ENCODE measurements around the gene UNC45A. TPM values are rescaled to one million over a fixed set of nuclear protein-coding genes. Genes with fewer than 3 reads are reported as not detected.

Gene UNC45A
- total and polyA plus RNA-seq, 5 donors = 24.0 to 32.8 (median 28.4) TPM

DNA sequence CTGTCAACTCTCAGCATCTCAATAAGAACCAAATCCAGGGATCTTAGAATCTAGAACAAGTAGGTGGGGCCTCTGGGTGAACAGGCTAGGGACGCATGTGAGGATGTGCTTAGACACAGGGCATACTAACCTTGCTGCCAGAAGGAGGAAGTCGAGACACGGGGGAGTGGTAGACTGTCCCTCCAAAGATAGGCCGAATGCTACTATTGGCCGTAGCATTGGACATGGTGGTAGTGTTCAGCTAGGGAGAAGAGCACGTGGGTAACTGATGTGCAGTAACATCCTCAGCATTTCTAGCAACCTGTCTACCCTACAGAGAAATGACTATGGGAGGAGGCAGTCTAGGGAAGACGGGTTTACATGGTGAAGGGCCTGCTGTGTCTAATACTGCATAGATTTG lies 35.2 kb downstream of the UNC45A start:
- H3K4me1 ChIP-seq (ENCODE audit: control insufficient read depth, insufficient read depth, low read length) = no peaks in the 10 kb centered on the region
- H3K9me3 ChIP-seq (ENCODE audit: control insufficient read depth, low read length) = no peaks in the 10 kb centered on the region
- H3K27me3 ChIP-seq (ENCODE audit: control insufficient read depth, insufficient read depth) = no peaks in the 10 kb centered on the region
- no peak overlapping the region for H3K4me3 ChIP-seq (ENCODE audit: low read length)
- no peak for DNase-seq
- 89% methylated on average over 7 of the region's 7 CpGs for WGBS
- no peak for ATAC-seq
- H3K27ac ChIP-seq (ENCODE audit: low read length) = no peak overlapping the region
- intact Hi-C loops (cut with DNase I) = no loop called here

DNA sequence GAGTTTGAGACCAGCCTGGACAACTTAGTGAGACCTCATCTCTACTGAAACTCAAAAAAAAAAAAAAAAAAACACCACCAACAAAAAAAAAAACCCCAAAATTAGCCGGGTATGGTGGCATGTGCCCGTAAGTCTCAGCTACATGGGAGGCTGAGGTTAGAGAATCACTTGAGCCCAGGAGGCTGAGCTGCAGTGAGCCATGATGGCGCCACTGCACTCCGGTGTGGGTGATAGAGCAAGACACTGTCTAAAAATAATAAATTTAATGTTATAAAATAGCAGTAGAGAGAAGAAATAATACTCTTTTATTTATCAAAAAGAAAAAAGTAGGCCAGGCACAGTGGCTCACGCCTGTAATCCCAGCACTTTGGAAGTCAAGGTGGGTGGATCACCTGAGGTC lies 37.0 kb downstream of the UNC45A start:
- 97% methylated on average over 5 of the region's 5 CpGs for WGBS
- H3K9me3 ChIP-seq (ENCODE audit: control insufficient read depth, low read length) = no peaks in the 10 kb centered on the region
- no peak overlapping the region for H3K27ac ChIP-seq (ENCODE audit: low read length)
- ATAC-seq = no peak
- intact Hi-C loops (cut with DNase I) = no loop called here
- H3K27me3 ChIP-seq (ENCODE audit: control insufficient read depth, insufficient read depth) = no peaks in the 10 kb centered on the region
- H3K4me1 ChIP-seq (ENCODE audit: control insufficient read depth, insufficient read depth, low read length) = no peaks in the 10 kb centered on the region
- H3K4me3 ChIP-seq (ENCODE audit: low read length) = no peak overlapping the region
- DNase-seq = no peak

DNA sequence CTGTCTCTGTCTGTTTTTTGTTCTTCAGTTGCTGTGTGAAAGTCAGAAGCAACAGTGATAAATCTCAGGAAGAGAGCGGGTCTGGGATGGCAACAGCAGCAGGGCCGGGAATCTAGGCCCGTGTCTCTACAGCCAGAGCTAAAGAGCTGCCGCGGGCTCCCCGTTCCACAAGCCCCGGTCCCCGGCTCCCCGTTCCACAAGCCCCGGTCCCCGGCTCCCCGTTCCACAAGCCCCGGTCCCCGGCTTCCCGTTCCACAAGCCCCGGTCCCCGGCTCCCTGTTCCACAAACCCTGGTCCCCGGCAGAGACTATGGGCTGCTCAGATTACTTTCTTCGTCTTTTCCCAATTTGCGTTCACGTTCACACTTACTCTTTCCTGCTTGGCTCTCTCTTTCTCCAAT lies 39.1 kb downstream of the UNC45A start:
- no peak overlapping the region for H3K27ac ChIP-seq (ENCODE audit: low read length)
- ATAC-seq (no peak), DNase-seq (no peak)
- H3K4me3 ChIP-seq (ENCODE audit: low read length) = no peak overlapping the region
- no peaks in the 10 kb centered on the region for H3K4me1 ChIP-seq (ENCODE audit: control insufficient read depth, insufficient read depth, low read length)
- no peaks in the 10 kb centered on the region for H3K9me3 ChIP-seq (ENCODE audit: control insufficient read depth, low read length)
- WGBS = 96% methylated on average over 21 of the region's 21 CpGs
- intact Hi-C loops (cut with DNase I) = no loop called here
- H3K27me3 ChIP-seq (ENCODE audit: control insufficient read depth, insufficient read depth) = no peaks in the 10 kb centered on the region

DNA sequence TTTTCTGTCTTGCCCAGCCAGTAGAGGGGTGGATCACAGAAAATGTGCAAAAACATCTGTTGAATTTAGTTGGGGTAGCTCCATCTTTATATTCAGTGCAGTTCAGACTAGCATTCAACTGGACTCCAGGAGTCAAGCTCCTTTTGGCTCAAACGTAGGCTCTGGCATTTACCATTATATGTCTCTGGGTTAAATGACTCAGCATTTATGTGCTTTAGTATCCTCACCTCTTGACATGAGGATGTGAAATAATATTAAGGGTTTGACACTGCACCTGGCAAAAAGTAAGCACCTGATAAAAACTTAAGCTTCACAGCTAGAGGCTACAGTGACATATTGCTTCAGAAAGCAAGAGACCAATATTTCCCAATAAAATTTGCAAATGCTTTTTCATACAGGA lies 44.5 kb downstream of the UNC45A start:
- Histone ChIP-seq H3K9me3 (ENCODE audit: control insufficient read depth, low read length) (no peaks in the 10 kb centered on the region), H3K27ac (ENCODE audit: low read length) (no peak overlapping the region), H3K4me1 (ENCODE audit: control insufficient read depth, insufficient read depth, low read length) (no peaks in the 10 kb centered on the region), H3K27me3 (ENCODE audit: control insufficient read depth, insufficient read depth) (no peaks in the 10 kb centered on the region), H3K4me3 (ENCODE audit: low read length) (no peak overlapping the region)
- DNase-seq (no peak), ATAC-seq (no peak)
- WGBS = 64% methylated on average over 1 of the region's 1 CpG
- intact Hi-C loops (cut with DNase I) = no loop called here

DNA sequence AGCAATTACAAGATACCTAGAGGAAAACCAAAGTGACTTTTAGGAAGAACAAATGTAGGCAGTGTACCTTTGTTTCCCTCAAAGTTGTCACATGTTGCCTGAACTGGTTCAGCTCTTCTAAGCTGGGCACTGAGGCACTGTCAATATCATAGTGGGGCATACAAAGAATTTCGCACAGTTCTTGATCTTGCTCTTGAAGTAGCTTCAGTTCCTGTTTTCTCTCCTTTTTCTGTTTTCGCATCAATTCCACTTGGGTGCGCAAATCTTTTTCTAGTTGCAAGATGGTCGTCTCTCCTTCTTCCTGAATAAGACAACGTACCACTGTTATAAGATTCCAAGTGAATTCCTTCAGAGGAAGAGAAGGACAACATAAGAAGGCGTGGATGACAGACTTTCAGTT lies 46.6 kb downstream of the UNC45A start:
- Histone ChIP-seq H3K9me3 (ENCODE audit: control insufficient read depth, low read length) (no peaks in the 10 kb centered on the region), H3K4me3 (ENCODE audit: low read length) (no peak overlapping the region), H3K27ac (ENCODE audit: low read length) (no peak overlapping the region), H3K4me1 (ENCODE audit: control insufficient read depth, insufficient read depth, low read length) (no peaks in the 10 kb centered on the region), H3K27me3 (ENCODE audit: control insufficient read depth, insufficient read depth) (no peaks in the 10 kb centered on the region)
- 95% methylated on average over 6 of the region's 6 CpGs for WGBS
- no peak for ATAC-seq
- DNase-seq = no peak
- intact Hi-C loops (cut with DNase I) = no loop called here

DNA sequence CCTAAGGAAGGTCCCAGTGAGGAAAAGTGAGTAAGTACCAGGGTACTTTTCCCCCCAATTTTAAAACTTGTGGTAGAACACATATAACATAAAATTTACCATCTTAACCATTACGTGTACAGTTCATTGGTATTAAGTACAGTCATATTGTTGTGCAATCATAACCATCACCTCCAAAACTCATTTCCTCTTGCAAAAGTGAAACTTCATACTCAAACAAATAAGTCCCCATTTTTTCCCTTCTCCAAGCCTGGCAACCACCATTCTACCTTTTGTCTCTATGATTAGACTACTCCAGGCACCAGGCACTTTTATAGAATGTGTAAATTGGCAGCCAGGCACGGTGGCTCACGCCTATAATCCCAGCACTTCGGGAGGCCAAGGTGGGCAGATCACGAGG lies 47.0 kb downstream of the UNC45A start:
- H3K9me3 ChIP-seq (ENCODE audit: control insufficient read depth, low read length) = no peaks in the 10 kb centered on the region
- WGBS = 92% methylated on average over 5 of the region's 5 CpGs
- H3K27me3 ChIP-seq (ENCODE audit: control insufficient read depth, insufficient read depth) = no peaks in the 10 kb centered on the region
- H3K4me1 ChIP-seq (ENCODE audit: control insufficient read depth, insufficient read depth, low read length) = no peaks in the 10 kb centered on the region
- intact Hi-C loops (cut with DNase I) = no loop called here
- ATAC-seq (no peak), DNase-seq (no peak)
- H3K4me3 ChIP-seq (ENCODE audit: low read length) = no peak overlapping the region
- no peak overlapping the region for H3K27ac ChIP-seq (ENCODE audit: low read length)

DNA sequence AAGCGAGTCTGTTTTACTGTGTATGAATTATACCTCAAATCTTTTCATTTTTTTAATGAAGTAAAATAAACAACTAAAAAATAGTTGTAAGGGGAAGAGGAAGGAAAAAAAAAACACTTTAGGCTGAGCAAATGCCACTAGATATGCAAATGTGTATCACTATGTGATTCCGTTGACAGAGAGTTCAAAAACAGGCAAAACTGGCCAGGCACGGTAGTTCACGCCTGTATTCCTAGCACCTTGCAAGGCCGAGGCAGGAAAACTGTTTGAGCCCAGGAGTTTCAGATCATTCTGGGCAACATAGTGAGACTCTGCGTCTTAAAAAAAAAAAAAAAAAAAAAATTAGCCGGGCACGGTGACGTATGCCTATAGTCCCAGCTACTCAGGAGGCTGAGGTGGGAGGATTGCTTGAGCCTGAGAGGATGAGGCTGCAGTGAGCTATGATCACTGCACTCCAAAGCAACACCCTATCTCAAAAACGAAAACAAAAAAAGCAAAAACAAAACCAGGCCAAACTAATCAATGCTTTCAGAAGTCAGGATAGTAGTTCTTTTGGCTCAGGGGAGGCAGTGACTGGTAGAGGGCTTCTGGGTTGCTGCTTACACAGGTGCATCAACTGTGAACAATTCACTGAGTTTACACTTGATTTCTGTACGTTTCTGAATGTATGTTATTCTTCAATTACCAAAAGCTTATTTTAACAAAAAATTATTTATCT lies 51.9 kb downstream of the UNC45A start:
- WGBS = 92% methylated on average over 11 of the region's 11 CpGs
- intact Hi-C loops (cut with DNase I) = no loop called here
- H3K9me3 ChIP-seq (ENCODE audit: control insufficient read depth, low read length) = no peaks in the 10 kb centered on the region
- DNase-seq (no peak), ATAC-seq (no peak)
- no peaks in the 10 kb centered on the region for H3K4me1 ChIP-seq (ENCODE audit: control insufficient read depth, insufficient read depth, low read length)
- no peaks in the 10 kb centered on the region for H3K27me3 ChIP-seq (ENCODE audit: control insufficient read depth, insufficient read depth)
- no peak overlapping the region for H3K4me3 ChIP-seq (ENCODE audit: low read length)
- H3K27ac ChIP-seq (ENCODE audit: low read length) = no peak overlapping the region

DNA sequence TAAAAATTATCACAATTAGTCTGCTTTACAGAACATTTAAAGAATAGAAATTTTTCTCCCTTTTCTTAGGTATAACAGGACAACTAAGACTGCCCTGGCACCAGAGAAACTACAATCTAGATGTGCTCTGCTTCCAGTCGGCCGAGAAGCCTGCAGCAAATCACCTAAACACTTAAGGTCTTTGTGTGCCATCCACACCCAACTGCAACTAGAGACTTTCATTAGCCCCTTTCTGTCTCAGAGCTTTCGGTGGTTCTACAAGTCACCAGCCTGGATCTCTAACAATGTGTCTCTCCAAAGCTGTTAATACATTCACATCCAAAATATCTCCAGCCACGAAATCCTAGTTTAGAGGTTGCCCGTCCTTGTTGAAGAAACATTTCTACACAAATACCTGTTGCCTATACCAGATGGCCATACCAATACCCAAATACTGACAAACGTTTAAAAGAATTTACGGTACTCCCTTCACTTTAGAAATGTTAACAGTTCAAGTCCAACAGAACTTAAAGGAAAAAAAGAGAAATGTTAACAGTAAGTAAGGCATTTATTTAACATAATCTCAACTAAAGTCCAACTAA lies 52.6 kb downstream of the UNC45A start:
- intact Hi-C loops (cut with DNase I) = no loop called here
- WGBS = 66% methylated on average over 7 of the region's 7 CpGs
- no peaks in the 10 kb centered on the region for H3K27me3 ChIP-seq (ENCODE audit: control insufficient read depth, insufficient read depth)
- H3K27ac ChIP-seq (ENCODE audit: low read length) = no peak overlapping the region
- H3K4me1 ChIP-seq (ENCODE audit: control insufficient read depth, insufficient read depth, low read length) = no peaks in the 10 kb centered on the region
- ATAC-seq (no peak), DNase-seq (no peak)
- no peak overlapping the region for H3K4me3 ChIP-seq (ENCODE audit: low read length)
- no peaks in the 10 kb centered on the region for H3K9me3 ChIP-seq (ENCODE audit: control insufficient read depth, low read length)

DNA sequence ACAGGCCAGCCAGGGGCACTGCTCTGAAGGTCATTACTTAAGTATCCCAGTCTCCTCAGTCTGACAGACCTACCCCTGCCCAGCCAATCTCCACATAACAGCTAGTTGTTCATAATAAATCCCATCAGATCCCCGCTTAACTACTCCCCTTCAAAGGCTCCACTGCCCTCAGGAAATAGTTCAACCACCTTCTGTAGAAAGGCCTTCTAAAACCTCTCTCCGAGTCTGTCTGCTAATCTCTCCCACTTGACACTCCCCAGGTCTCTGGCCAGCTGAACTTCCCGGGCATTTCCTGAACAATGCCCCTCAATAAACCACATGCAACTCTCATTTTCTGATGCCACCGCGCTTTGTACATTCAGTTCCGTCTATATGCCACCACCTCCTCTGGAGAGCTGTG lies 53.2 kb downstream of the UNC45A start:
- H3K27ac ChIP-seq (ENCODE audit: low read length) = no peak overlapping the region
- H3K9me3 ChIP-seq (ENCODE audit: control insufficient read depth, low read length) = no peaks in the 10 kb centered on the region
- intact Hi-C loops (cut with DNase I) = no loop called here
- H3K27me3 ChIP-seq (ENCODE audit: control insufficient read depth, insufficient read depth) = no peaks in the 10 kb centered on the region
- 56% methylated on average over 6 of the region's 6 CpGs for WGBS
- ATAC-seq (no peak), DNase-seq (no peak)
- H3K4me3 ChIP-seq (ENCODE audit: low read length) = no peak overlapping the region
- no peaks in the 10 kb centered on the region for H3K4me1 ChIP-seq (ENCODE audit: control insufficient read depth, insufficient read depth, low read length)

DNA sequence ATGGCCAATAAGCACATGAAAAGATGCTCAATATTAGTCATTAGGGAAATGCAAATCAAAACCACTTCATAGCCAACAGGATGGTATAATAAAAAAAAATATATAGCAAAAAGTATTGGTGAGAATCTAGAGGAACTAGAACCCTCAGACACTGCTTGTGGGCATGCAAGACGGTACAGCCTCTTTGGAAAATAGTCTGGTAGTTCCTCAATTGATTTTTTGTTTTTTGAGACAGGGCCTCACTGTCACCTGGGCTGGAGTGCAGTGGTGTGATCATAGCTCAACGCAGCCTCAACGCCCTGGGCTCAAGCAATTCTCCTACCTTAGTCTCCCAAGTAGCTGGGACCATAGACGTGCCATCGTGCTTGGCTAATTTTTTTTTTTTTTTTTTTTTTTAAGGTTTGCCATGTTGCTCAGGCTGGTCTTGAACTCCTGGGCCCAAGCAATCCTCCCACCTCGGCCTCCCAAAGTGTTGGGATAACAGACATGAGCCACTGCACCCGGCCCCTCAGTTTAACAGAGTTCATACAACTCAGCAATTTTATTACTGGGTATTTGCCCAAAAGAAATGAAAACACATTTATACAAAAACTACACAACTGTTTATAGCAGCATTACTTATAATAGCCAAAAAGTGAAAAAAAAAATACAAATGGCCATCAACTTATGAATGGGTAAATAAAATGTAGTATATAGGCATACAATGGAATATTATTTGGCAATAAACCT lies 54.1 kb downstream of the UNC45A start:
- intact Hi-C loops (cut with DNase I) = no loop called here

DNA sequence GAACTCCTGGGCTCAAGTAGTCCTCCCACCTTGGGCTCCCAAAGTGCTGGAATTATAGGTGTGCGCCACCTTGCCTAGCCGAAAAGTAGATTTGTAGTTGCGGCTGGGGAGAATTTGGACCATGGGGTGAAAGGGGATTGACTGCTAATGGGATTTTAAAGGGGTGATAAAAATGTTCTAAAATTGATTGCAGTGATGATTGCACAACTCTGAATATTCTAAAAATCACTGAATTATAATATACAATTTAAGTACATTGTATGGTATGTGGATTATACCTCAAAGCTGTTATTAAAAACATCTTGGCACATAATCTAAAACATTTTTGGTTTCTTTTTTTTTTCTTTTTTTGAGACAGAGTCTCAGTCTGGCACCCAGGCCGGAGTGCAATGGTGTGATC lies 55.4 kb downstream of the UNC45A start:
- 97% methylated on average over 4 of the region's 4 CpGs for WGBS
- intact Hi-C loops (cut with DNase I) = no loop called here
- Histone ChIP-seq H3K4me3 (ENCODE audit: low read length) (no peak overlapping the region), H3K27me3 (ENCODE audit: control insufficient read depth, insufficient read depth) (no peaks in the 10 kb centered on the region), H3K9me3 (ENCODE audit: control insufficient read depth, low read length) (no peaks in the 10 kb centered on the region), H3K27ac (ENCODE audit: low read length) (no peak overlapping the region), H3K4me1 (ENCODE audit: control insufficient read depth, insufficient read depth, low read length) (no peaks in the 10 kb centered on the region)
- ATAC-seq (no peak), DNase-seq (no peak)

More for the DNA sequence above, 54.1 kb downstream of the UNC45A start:
- no peaks in the 10 kb centered on the region for H3K27me3 ChIP-seq (ENCODE audit: control insufficient read depth, insufficient read depth)
- 90% methylated on average over 7 of the region's 7 CpGs for WGBS
- H3K4me3 ChIP-seq (ENCODE audit: low read length) = no peak overlapping the region
- no peak overlapping the region for H3K27ac ChIP-seq (ENCODE audit: low read length)
- no peaks in the 10 kb centered on the region for H3K9me3 ChIP-seq (ENCODE audit: control insufficient read depth, low read length)
- DNase-seq = no peak
- H3K4me1 ChIP-seq (ENCODE audit: control insufficient read depth, insufficient read depth, low read length) = no peaks in the 10 kb centered on the region
- no peak for ATAC-seq

Data from right cardiac atrium (tissue), 5 donors.